Duodenal mucosa (tissue), 2 donors: ENCODE data around the gene TULP3.

ENCODE experiments used
- H3K27ac ChIP-seq: one replicate; pipeline ENCODE4 v1.7.0; 2013; ENCODE audit warnings: low read depth, low read length
- H3K27me3 ChIP-seq, 2 donors: one replicate each; pipeline ENCODE4 v1.7.0; 2013; ENCODE audit warnings: low read length in 2 of 2, control low read depth in 1 of 2; ENCODE audit not compliant: insufficient read depth in 2 of 2, control insufficient read depth in 1 of 2
- H3K36me3 ChIP-seq, 2 donors: one replicate each; pipeline ENCODE4 v1.7.0; 2013; ENCODE audit warnings: low read length in 2 of 2, control low read depth in 1 of 2; ENCODE audit not compliant: insufficient read depth in 2 of 2, control insufficient read depth in 1 of 2
- H3K4me1 ChIP-seq, 2 donors: one replicate each; pipeline ENCODE4 v1.7.0; 2013; ENCODE audit warnings: low read length in 2 of 2, control low read depth in 1 of 2; ENCODE audit not compliant: insufficient read depth in 2 of 2, control insufficient read depth in 1 of 2
- H3K4me3 ChIP-seq, 2 donors: one replicate each; pipeline ENCODE4 v1.7.0; 2013; ENCODE audit warnings: low read length in 2 of 2, low read depth in 1 of 2
- H3K9ac ChIP-seq, 2 donors: one replicate each; pipeline ENCODE4 v1.7.0; 2013; ENCODE audit warnings: low read length in 2 of 2, low read depth in 1 of 2
- H3K9me3 ChIP-seq, 2 donors: one replicate each; pipeline ENCODE4 v1.7.0; 2013; ENCODE audit warnings: low read length in 2 of 2, control low read depth in 1 of 2; ENCODE audit not compliant: control insufficient read depth in 1 of 2

The TULP3 gene

DNA sequence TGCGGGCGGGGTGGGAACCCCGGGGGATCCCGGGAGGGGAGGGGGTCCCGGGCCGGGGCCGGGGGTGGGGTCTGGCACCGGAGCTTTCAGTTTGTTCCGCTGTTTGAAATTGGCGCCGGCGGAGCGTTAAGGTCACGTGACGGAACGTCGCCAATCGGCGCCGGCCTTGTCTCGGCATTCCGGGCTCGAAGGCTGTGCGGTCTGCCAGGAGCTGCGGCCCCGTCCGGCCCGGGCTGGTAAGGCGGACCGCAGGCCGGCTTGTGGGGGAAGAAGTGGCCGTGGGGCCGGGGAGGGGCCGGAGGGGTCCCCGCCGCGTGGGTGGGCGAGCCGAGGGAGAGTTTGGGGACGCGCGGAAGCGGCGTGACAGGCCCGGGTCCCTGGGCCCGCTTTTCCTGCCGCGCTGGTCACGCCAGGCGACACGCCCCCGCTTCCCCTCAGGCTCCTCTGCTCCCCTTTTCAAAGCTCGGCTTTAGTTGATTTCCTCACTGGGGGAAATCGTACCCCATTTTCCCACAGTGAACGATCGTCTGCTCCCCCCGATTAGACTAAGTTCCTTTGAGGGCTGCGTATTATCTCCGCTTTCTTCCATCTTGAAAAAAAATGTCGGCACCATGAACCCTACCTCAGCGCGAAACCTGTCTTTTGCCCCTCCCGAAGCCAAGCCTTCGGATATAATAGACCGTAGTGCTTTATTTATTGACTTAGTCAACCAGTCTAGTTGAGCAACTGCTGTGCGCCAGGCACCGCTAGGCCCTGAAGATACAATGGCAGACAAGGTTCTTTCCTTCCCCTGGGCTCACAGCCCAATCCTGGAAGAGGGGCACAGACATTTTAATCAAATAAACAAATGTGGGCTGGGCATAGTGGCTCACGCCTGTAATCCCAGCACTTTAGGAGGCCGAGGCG lies 13.4 kb upstream of the TULP3 start, which contains the start of the genes FOXM1 and RHNO1:
TSS of gene FOXM1 (minus strand) at position 128 of the 906 bp plus-strand sequence. CDS start 2,696 bp downstream, outside the sequence.
TSS of gene RHNO1 (plus strand) at position 177 of the 906 bp plus-strand sequence. CDS start 8,144 bp downstream, outside the sequence.
- no peaks in the 10 kb centered on the region for H3K9me3 ChIP-seq
- H3K27me3 ChIP-seq = no peaks in the 10 kb centered on the region
- H3K9ac ChIP-seq = peak within 1 kb of the TSS; percentile 92 to 96
- H3K27ac ChIP-seq = peak within 1 kb of the TSS; percentile 93
- H3K4me1 ChIP-seq = peaks cover 13 to 22% of the 10 kb centered on the region in 2 donors
- H3K36me3 ChIP-seq = peaks cover 0 to 3% of the 10 kb centered on the region in 2 donors
- H3K4me3 ChIP-seq = peak within 1 kb of the TSS; percentile 87 to 99

DNA sequence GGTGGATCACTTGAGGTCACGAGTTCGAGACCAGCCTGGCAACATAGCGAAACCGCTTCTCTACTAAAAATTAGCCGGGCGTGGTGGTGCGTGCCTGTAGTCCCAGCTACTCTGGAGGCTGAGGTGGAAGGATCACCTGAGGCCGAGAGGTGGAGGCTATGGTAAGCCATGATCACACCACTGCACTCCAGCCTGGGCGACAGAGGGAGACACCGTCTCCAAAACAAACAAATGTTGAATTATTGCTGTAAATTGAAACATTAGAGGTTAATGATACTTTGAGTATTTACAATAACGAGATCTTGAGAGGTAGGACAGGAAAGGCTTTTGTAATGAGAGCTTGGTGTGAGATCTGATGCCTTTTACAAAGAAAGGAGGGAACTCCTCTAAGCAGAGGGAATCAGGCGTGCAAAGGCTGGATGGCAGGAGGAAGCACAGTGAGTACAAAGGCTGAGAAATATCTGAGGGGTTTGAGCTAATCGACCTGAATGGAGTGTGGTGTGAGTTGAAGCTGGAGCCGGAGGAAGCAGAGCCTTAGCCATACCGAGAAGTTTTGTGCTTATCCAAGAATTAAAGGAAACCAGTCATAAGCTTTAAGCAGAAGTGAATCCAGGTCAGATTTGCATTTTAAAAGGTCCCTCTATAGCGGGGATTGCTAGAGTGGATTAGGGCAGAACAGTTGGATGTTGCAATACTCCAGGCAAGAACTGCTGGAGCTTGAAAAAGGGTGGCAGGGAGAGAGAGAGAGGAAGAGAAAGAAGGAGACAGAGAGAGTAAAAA lies 12.5 kb upstream of the TULP3 start:
- H3K9me3 ChIP-seq = no peaks in the 10 kb centered on the region
- H3K27me3 ChIP-seq = no peaks in the 10 kb centered on the region
- H3K27ac ChIP-seq = no peak overlapping the region

DNA sequence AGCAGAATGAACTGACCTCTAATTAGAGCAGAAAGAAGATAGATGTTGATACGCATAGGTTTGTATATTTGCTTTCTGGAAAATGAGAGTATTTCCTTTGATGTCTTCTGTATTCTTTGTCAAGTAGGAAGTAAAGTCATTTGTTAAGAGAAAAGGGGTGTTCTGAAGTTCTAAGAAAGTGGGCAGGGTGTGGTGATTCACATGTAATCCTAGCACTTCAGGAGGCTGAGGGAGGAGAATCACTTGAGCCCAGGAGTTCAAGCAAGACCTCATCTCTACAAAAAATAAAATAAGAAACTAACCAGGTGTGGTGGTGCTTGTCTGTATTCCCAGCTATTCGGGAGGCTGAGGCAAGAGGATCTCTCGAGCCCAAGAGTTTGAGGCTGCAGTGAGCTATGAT lies 10.8 kb upstream of the TULP3 start:
- H3K36me3 ChIP-seq = no peaks in the 10 kb centered on the region
- no peaks in the 10 kb centered on the region for H3K9me3 ChIP-seq
- no peaks in the 10 kb centered on the region for H3K27me3 ChIP-seq
- no peak overlapping the region for H3K9ac ChIP-seq
- peaks cover 15 to 26% of the 10 kb centered on the region in 2 donors for H3K4me1 ChIP-seq
- no peak overlapping the region for H3K27ac ChIP-seq
- no peak overlapping the region for H3K4me3 ChIP-seq

More for the DNA sequence above, 12.5 kb upstream of the TULP3 start:
- Histone ChIP-seq H3K36me3 (no peaks in the 10 kb centered on the region), H3K4me3 (peak overlapping the region; percentile 87 to 99), H3K4me1 (peaks cover 13 to 22% of the 10 kb centered on the region in 2 donors), H3K9ac (peak overlapping the region; percentile 92 to 96)

DNA sequence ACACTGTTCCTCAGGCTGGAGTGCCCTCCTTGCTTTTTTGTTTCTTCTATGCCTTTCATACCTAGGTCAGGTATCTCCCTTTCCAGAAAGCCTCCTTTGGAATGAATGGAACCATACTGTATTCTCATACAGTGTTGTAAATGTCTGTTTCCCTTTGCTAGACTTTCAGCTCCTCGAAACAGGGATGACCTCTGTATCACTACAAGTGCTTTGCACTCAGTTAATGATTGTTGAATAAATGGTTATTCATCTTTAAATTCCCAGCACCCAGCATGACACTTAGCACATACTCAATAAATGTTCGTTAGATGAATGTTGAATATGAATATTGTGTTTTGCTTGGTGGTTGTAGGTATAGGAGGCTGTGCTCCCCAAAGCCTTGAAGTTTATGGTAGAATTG lies 5.9 kb upstream of the TULP3 start:
- H3K36me3 ChIP-seq = no peaks in the 10 kb centered on the region
- no peak overlapping the region for H3K27ac ChIP-seq
- no peak overlapping the region for H3K9ac ChIP-seq
- no peak overlapping the region for H3K4me3 ChIP-seq
- H3K27me3 ChIP-seq = no peaks in the 10 kb centered on the region
- peaks cover 3 to 11% of the 10 kb centered on the region in 2 donors for H3K4me1 ChIP-seq
- H3K9me3 ChIP-seq = no peaks in the 10 kb centered on the region

DNA sequence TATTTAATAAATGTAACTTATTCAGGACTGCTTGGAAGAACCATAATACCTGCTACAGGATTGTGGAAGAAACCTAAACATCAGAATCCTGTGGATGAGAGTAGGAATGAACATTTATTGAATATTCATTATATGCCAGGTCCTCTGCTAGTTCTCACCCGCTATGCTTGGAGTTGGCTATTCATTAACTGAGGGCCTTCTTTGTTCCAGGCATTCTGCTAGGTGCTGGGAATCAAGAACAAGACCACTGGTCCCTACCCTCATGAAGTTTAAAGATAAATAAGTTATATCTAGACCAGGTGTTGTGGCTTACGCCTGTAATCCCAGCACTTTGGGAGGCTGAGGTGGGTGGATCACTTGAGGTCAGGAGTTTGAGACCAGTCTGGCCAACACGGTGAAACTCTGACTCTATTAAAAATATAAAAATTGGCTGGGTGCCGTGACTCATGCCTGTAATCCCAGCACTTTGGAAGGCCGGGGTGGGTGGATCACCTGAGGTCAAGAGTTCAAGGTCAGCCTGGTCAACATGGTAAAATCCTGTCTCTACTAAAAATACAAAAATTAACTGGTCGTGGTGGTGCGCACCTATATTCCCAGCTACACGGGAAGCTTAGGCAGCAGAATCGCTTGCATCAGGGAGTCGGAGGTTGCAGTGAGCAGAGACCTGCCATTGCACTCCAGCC lies 3.8 kb upstream of the TULP3 start:
- Histone ChIP-seq H3K9me3 (no peaks in the 10 kb centered on the region), H3K4me1 (peaks cover 3 to 17% of the 10 kb centered on the region in 2 donors), H3K27ac (no peak overlapping the region), H3K36me3 (no peaks in the 10 kb centered on the region), H3K4me3 (no peak overlapping the region), H3K27me3 (no peaks in the 10 kb centered on the region), H3K9ac (no peak overlapping the region)

DNA sequence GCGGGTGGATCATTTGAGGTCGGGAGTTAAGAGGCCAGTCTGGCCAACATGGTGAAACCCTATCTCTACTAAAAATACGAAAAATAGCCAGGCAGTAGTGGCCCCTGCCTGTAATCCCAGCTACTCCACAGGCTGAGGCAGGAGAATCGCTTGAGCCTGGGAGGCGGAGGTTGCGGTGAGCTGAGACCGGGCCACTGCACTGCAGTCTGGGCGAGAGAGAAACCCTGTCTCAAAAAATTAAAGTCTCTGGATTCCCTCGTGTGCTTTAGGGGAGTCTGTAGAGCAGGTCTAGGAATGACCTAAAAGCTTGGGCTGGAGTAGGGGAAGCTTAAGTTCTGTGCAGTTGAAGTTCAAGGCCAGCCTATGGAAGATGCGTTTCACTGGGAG lies 697 bp upstream of the TULP3 start:
- H3K4me1 ChIP-seq = peaks cover 0 to 14% of the 10 kb centered on the region in 2 donors
- H3K9ac ChIP-seq = peak overlapping the region; percentile 70 to 81
- no peaks in the 10 kb centered on the region for H3K36me3 ChIP-seq
- no peaks in the 10 kb centered on the region for H3K27me3 ChIP-seq
- no peaks in the 10 kb centered on the region for H3K9me3 ChIP-seq
- H3K27ac ChIP-seq = no peak overlapping the region
- H3K4me3 ChIP-seq = peak overlapping the region; percentile 88 to 96

DNA sequence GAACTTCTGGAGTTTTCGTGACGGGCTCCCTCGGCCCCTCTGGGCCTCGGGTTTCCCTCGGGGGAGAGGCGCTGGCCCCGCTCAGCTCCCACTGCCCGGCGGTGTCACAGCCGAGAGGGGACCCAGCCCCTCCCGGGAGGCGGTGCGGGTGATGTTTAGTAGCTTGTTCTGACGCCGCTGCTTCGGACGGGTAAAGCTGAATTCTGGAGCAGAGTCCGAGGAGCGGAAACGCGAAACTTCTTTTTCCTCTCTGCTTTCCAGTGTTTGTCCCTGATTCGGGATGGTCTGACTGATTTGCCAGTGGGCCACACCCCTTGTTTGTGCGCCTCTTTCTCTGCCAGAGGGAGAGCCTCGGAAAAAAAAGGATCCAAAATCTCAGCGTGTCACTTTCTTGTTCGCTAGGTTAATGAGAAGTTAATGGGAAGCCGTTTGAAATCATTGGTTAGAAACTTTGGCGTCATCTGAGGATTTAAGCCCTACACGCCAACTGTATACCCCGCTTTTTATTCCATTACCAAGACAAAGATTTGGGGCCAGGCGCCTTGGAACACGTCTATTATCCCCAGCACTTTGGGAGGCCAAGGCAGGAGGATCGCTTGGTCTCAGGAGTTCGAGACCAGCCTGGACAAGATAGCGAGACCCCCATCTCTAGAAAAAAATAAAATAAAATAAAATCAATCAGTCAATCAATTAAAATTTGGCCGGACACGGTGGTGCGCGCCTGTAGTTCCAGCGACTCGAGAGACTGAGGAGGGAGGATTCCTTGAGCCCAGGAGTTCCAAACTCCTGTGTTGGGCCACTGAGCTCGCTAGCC lies 756 bp downstream of the TULP3 start:
- Histone ChIP-seq H3K4me3 (peak overlapping the region; percentile 88 to 96), H3K4me1 (peaks cover 0 to 12% of the 10 kb centered on the region in 2 donors), H3K36me3 (no peaks in the 10 kb centered on the region), H3K27ac (peak overlapping the region; percentile 86), H3K27me3 (no peaks in the 10 kb centered on the region), H3K9ac (peak overlapping the region; percentile 70 to 86), H3K9me3 (no peaks in the 10 kb centered on the region)

DNA sequence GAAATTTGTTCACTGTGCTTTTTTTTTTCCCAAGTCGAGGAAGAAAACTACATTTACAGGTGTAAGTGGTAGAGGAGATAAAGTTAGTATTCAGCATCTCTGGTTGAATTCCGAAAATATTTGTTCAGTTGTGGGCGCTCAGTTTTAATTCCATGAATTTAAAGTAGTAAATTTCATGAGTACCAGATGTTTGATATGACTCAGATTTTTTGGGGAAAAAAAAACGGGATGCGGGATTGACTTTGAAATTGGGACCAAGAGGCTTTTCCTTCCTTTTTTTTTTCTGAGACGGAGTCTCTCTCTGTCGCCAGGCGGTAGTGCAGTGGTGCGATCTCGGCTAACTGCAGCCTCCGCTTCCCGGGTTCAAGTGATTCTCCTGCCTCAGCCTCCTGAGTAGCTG lies 1.6 kb downstream of the TULP3 start:
- H3K9ac ChIP-seq = no peak overlapping the region
- H3K36me3 ChIP-seq = no peaks in the 10 kb centered on the region
- no peak overlapping the region for H3K4me3 ChIP-seq
- H3K4me1 ChIP-seq = peaks cover 0 to 12% of the 10 kb centered on the region in 2 donors
- no peaks in the 10 kb centered on the region for H3K9me3 ChIP-seq
- H3K27me3 ChIP-seq = no peaks in the 10 kb centered on the region
- H3K27ac ChIP-seq = no peak overlapping the region

DNA sequence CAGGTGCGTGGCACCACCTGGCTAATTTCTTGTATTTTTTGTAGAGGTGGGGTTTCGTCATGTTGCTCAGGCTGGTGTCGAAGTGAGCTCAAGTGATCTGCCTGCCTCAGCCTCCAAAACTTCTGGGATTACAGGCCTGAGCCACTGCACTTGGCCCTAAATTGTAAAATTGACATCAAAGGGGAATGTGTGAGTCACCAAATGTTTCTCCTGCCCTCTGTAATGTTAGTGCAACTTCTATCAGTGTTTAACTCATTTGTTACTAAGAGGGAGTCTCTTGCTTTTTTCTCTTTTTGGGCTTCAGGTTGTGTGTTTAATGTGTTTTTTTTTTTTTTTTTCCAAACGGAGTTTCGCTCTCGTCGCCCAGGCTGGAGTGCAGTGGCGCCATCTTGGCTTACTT lies 2.3 kb downstream of the TULP3 start:
- no peak overlapping the region for H3K4me3 ChIP-seq

More for the DNA sequence above, 2.3 kb downstream of the TULP3 start:
- peaks cover 0 to 12% of the 10 kb centered on the region in 2 donors for H3K4me1 ChIP-seq
- no peak overlapping the region for H3K9ac ChIP-seq
- H3K36me3 ChIP-seq = no peaks in the 10 kb centered on the region
- no peak overlapping the region for H3K27ac ChIP-seq
- H3K27me3 ChIP-seq = no peaks in the 10 kb centered on the region
- H3K9me3 ChIP-seq = no peaks in the 10 kb centered on the region
